GM12878 (cell line): ENCODE data around the gene COL4A5. TPM values are rescaled to one million over a fixed set of nuclear protein-coding genes. Genes with fewer than 3 reads are reported as not detected.

Experiments
- ATAC-seq: fragments of 200-7000 bp; cut with Tn5 transposase; 3 replicates; pipeline ENCODE4 v1.9.1; 2020; ENCODE audit warnings: mild to moderate bottlenecking, moderate library complexity
- BruUV-seq: library from RNA; stranded (reverse); fragments of 400-500 nt; replicated peaks from 2 replicates; lab custom pipeline; 2021; lab: Mats Ljungman, UMichigan
- CTCF ChIA-PET: fragments of 300-600 bp; sonication (Branson Sonifier 250); formaldehyde crosslinking; extraction: SDS; loops from one replicate; lab custom pipeline; 2021; ENCODE audit warnings: inconsistent platforms; lab: Yijun Ruan, JAX
- POLR2A ChIA-PET: fragments of 350-600 bp; formaldehyde crosslinking; extraction: SDS; loops from one replicate; lab custom pipeline; 2021; ENCODE audit warnings: inconsistent platforms; lab: Charles Lee
- RAD21 ChIA-PET: fragments of 300-600 bp; sonication (Branson Sonifier 250); formaldehyde crosslinking; loops from one replicate; lab custom pipeline; 2023; ENCODE audit warnings: antibody characterized with exemption; ENCODE audit not compliant: unreplicated experiment; lab: Charles Lee
- SMC1A ChIA-PET: fragments of 300-600 bp; sonication (Branson Sonifier 250); formaldehyde crosslinking; loops from one replicate; lab custom pipeline; 2023; ENCODE audit not compliant: unreplicated experiment, uncharacterized antibody; lab: Charles Lee
- DNase-seq: peaks from one replicate; pipeline ENCODE4 v3.0.0-alpha.2; 2011; ENCODE audit warnings: low read depth, low spot score
- FAIRE-seq: peaks from 3 replicates; lab custom pipeline; 2011; peaks lifted over from hg19 to GRCh38; lab: Jason Lieb, UNC
- H2AFZ ChIP-seq: 2 replicates; pipeline ENCODE4 v1.6.0; 2011; ENCODE audit warnings: low read depth, low read length, control low read depth; ENCODE audit not compliant: control insufficient read depth
- H3K27ac ChIP-seq: 2 replicates; pipeline ENCODE4 v1.5.1; 2011; ENCODE audit warnings: control low read depth; ENCODE audit not compliant: control insufficient read depth, insufficient read depth
- H3K27me3 ChIP-seq, 2 experiments: replicated peaks in 1 of 2; 2 replicates each; pipeline versions ENCODE4 v1.6.0 to v1.6.1; 2011; ENCODE audit warnings: low read length in 1 of 2; ENCODE audit not compliant: control insufficient read depth in 2 of 2, insufficient read depth in 2 of 2
- H3K36me3 ChIP-seq, 2 experiments: 2 replicates each; pipeline ENCODE4 v1.5.1; 2011; ENCODE audit warnings: low read length in 1 of 2; ENCODE audit not compliant: control insufficient read depth in 2 of 2, insufficient read depth in 2 of 2
- H3K4me1 ChIP-seq: 2 replicates; pipeline ENCODE4 v1.6.1; 2011; ENCODE audit warnings: mild to moderate bottlenecking, low read length, moderate library complexity, mixed read lengths; ENCODE audit not compliant: control insufficient read depth, insufficient read depth
- H3K4me2 ChIP-seq: 2 replicates; pipeline ENCODE4 v1.6.0; 2011; ENCODE audit warnings: control low read depth; ENCODE audit not compliant: control insufficient read depth, insufficient read depth
- H3K4me3 ChIP-seq: fragments of 200-600 bp; sonication (generic); 2 replicates; pipeline ENCODE4 v1.5.1; 2016
- H3K79me2 ChIP-seq: 2 replicates; pipeline ENCODE4 v1.6.0; 2011; ENCODE audit warnings: low read length; ENCODE audit not compliant: control insufficient read depth, insufficient read depth
- H3K9ac ChIP-seq: 2 replicates; pipeline ENCODE4 v1.8.0; 2011; ENCODE audit warnings: low read length, control low read depth, mixed read lengths; ENCODE audit not compliant: control insufficient read depth, insufficient read depth
- H3K9me3 ChIP-seq: replicated peaks from 3 replicates; pipeline ENCODE4 v1.5.1; 2011; ENCODE audit warnings: mild to moderate bottlenecking, low read length; ENCODE audit not compliant: control insufficient read depth, insufficient read depth
- H4K20me1 ChIP-seq: 2 replicates; pipeline ENCODE4 v1.6.0; 2011; ENCODE audit not compliant: control insufficient read depth, insufficient read depth
- ATF3 ChIP-seq: IDR thresholded peaks from 2 replicates; pipeline ENCODE4 v1.6.1; 2011; ENCODE audit warnings: low read depth, mild to moderate bottlenecking, low read length, moderate library complexity, borderline replicate concordance; ENCODE audit errors: extremely low read depth
- BCL3 ChIP-seq: IDR thresholded peaks from 2 replicates; pipeline ENCODE4 v1.6.1; 2011; ENCODE audit warnings: borderline replicate concordance, low read depth, mild to moderate bottlenecking, moderate library complexity, low read length; ENCODE audit not compliant: insufficient read depth, poor library complexity, severe bottlenecking
- ELK1 ChIP-seq: IDR thresholded peaks from 2 replicates; pipeline ENCODE4 v1.6.1; 2012; ENCODE audit warnings: low read depth, low read length, improper control_type of control experiment
- FOXK2 ChIP-seq: fragments of 450-650 bp; IDR thresholded peaks from 2 replicates; pipeline ENCODE4 v1.6.1; 2017; ENCODE audit warnings: mild to moderate bottlenecking, moderate library complexity
- MEF2A ChIP-seq: IDR thresholded peaks from 2 replicates; pipeline ENCODE4 v1.6.1; 2011; ENCODE audit warnings: low read depth, mild to moderate bottlenecking, low read length, moderate library complexity; ENCODE audit not compliant: insufficient read depth
- MLLT1 ChIP-seq: fragments of 450-650 bp; IDR thresholded peaks from 2 replicates; pipeline ENCODE4 v1.6.1; 2016; ENCODE audit warnings: mild to moderate bottlenecking
- MYB ChIP-seq: fragments of 150-350 bp; IDR thresholded peaks from 2 replicates; pipeline ENCODE4 v1.6.1; 2014; ENCODE audit warnings: mild to moderate bottlenecking, low read depth, low read length, borderline replicate concordance
- NRF1 ChIP-seq: conservative IDR thresholded peaks from 2 replicates; pipeline ENCODE4 v1.6.1; 2011; ENCODE audit warnings: mild to moderate bottlenecking, low read depth, low read length, improper control_type of control experiment
- POLR2AphosphoS5 ChIP-seq: IDR thresholded peaks from 2 replicates; pipeline ENCODE4 v1.6.1; 2011; ENCODE audit warnings: mild to moderate bottlenecking, low read length, inconsistent platforms
- USF1 ChIP-seq: IDR thresholded peaks from 2 replicates; pipeline ENCODE4 v1.6.1; 2011; ENCODE audit warnings: borderline replicate concordance, low read depth, mild to moderate bottlenecking, moderate library complexity, mixed read lengths, low read length; ENCODE audit not compliant: insufficient read depth; ENCODE audit errors: extremely low read length
- ZBTB40 ChIP-seq: fragments of 450-650 bp; IDR thresholded peaks from 2 replicates; pipeline ENCODE4 v1.6.1; 2016; ENCODE audit warnings: mild to moderate bottlenecking, moderate library complexity, borderline replicate concordance
- ZNF207 ChIP-seq: fragments of 450-650 bp; IDR thresholded peaks from 2 replicates; pipeline ENCODE4 v1.6.1; 2014; ENCODE audit warnings: antibody characterized with exemption, mild to moderate bottlenecking, borderline replicate concordance
- WGBS: methylation state at CpG from one replicate; pipeline ENCODE4 v1.1.6; 2016; ENCODE audit warnings: low lambda C conversion rate; ENCODE audit not compliant: insufficient replicate concordance, insufficient coverage; ENCODE audit errors: missing lambda C conversion rate; 5-methylcytosine and 5-hydroxymethylcytosine counted together
- in situ Hi-C: fragments of 300-500 bp; cut with MboI; formaldehyde crosslinking; loops from 9 replicates; pipeline ENCODE4 v1.14.3; 2018; ENCODE audit warnings: mixed read lengths
- intact Hi-C: fragments of 100-400 bp; cut with micrococcal nuclease; formaldehyde crosslinking; loops from one replicate; pipeline ENCODE4 v1.14.2; 2022; ENCODE audit not compliant: unreplicated experiment
- polyA plus RNA-seq, 11 experiments: library from polyadenylated mRNA; depleted of rRNA in 4 of 11; unstranded in 6 of 11; stranded (reverse) in 5 of 11; fragments of >200 nt; fragmentation: Nextera tagmentation in 4 of 11; fragmentation: Illumina TruSeq in 1 of 11; extraction: Ambion mirVana in 4 of 11; extraction: Trizol in 1 of 11; gene quantifications; 1 replicate in 1 of 11; 2 replicates in 10 of 11; pipeline versions ENCODE4 v1.2.1 to v1.2.3, GENCODE V29; 2011 to 2016; ENCODE audit warnings: inconsistent platforms in 2 of 11, missing spikeins in 2 of 11, low read depth in 1 of 11
- total RNA-seq, 4 experiments: library from RNA; depleted of rRNA in 3 of 4; stranded (reverse); fragments of >200 nt in 3 of 4; fragmentation: Illumina TruSeq in 1 of 4; extraction: Trizol in 1 of 4; gene quantifications; 2 replicates each; pipeline versions ENCODE4 v1.2.1 to v1.2.3, GENCODE V29; 2013 to 2021

Gene COL4A5
- total and polyA plus RNA-seq, 10 of the 15 experiments (the other 5 are each of a cell fraction or from before 2014, with no cell fraction given) = 0.13 to 2.8 (median 0.38) TPM; not detected in 1

- TF ChIP-seq BCL3 = no peak
- no peak for TF ChIP-seq USF1
- TF ChIP-seq FOXK2 = no peak
- TF ChIP-seq, all 136 proteins: peak for 0
Observed at GRCh38 chrX:108704839-108705238, 265.2 kb downstream of the COL4A5 start (continued).

GRCh38 chrX:108712886-108713285, 273.2 kb downstream of the COL4A5 start:
- DNase-seq = no peak
- SMC1A ChIA-PET = interaction anchor here (0.7 to 1.7 kb wide), 2 partner anchors 13 to 160 kb away, joined by 3 to 6 read pairs; no protein-coding TSS in a partner anchor
- WGBS = 4% methylated on average over 1 of the region's 1 CpG
- no peak overlapping the region for H3K9ac ChIP-seq
- H3K27me3 ChIP-seq = no peaks in the 10 kb centered on the region
- no TSS peak for BruUV-seq
- H3K27ac ChIP-seq = no peak overlapping the region
- H3K79me2 ChIP-seq = no peaks in the 10 kb centered on the region
- H3K9me3 ChIP-seq = no peaks in the 10 kb centered on the region
- no peaks in the 10 kb centered on the region for H4K20me1 ChIP-seq
- no peak overlapping the region for H3K4me3 ChIP-seq
- H3K4me2 ChIP-seq = no peak overlapping the region
- H2AFZ ChIP-seq = no peak overlapping the region
- no peaks in the 10 kb centered on the region for H3K4me1 ChIP-seq
- no peak for FAIRE-seq
- H3K36me3 ChIP-seq = no peaks in the 10 kb centered on the region
- intact Hi-C loops (no loop called here), in situ Hi-C loops (no loop called here)
- POLR2A ChIA-PET = no interaction called here
- RAD21 ChIA-PET = no interaction called here
- ATAC-seq = no peak
- CTCF ChIA-PET = interaction anchor here (0.9 to 1.4 kb wide), 2 partner anchors 10 to 13 kb away, joined by 3 to 4 read pairs; no protein-coding TSS in a partner anchor
- no peak for TF ChIP-seq POLR2AphosphoS5
- no peak for TF ChIP-seq ZBTB40
- TF ChIP-seq MYB = no peak
- TF ChIP-seq MEF2A = no peak
- no peak for TF ChIP-seq ZNF207
- TF ChIP-seq ELK1 = no peak
- TF ChIP-seq NRF1 = no peak
- no peak for TF ChIP-seq MLLT1
- no peak for TF ChIP-seq ATF3
